GM21381 (cell line): ENCODE data around the gene LMAN1.

ENCODE experiments used
- ATAC-seq: cut with Tn5 transposase; IDR thresholded peaks from one replicate; pipeline ENCODE4 v1.9.1; 2021; ENCODE audit warnings: mild to moderate bottlenecking, moderate library complexity; ENCODE audit not compliant: unreplicated experiment

Gene LMAN1

DNA sequence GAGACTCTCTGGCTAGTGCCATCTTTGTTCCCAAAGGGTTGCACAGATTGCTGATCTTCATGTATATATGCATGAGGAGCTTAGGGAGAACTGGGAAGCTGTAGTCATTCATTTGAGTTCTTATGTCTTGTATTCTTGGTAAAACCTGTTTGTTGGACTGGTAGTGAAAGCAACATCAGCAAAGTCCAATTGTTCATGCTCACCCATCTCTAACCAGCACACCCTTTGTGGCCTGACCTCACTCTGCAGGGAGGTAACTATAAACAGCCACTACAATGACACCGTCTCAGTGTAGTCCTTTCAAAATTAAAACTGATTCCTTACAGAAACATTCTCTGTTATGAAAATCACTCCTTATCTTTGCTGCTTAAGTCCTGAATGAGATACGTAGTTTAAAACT, 13.9 kb upstream of the LMAN1 start:
- no peak for ATAC-seq

DNA sequence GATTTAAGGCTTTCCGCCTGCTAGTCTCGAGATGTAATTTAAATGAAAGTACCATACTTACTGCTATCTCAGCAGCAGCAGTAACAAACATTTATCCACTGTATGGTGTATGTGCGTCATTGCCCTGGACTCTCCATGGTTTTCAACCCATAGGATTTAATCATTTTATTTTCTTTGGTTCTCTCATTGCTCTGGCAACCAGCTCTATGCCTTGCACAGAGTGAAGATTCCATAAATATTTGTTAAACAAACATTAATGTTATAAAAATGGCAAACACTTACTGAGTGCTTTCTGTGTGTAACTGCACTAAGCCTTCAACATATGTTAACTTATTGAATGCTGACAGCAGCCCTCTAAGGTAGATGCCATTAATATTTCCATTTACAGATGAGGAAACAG, 1.3 kb upstream of the LMAN1 start:
- ATAC-seq = no peak

DNA sequence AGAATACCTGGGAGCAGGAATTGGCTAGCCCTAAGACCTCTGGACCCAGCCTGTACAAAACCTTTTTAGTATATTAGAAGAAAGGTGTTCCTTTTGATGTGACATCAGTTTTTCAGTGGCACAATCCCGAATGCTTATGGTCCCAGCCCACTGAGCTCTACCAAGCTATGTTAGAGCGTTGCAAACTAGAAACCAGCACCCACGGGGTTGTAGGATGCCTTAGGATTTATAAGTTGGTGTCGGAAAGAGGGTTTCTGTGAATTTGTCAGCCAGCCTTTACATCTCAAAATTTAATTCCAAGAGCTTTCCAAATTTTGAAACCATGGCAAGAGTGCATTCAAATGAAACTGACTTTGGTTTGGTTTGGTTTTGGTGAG, 499 bp upstream of the LMAN1 start:
- peak; percentile 8 for ATAC-seq

DNA sequence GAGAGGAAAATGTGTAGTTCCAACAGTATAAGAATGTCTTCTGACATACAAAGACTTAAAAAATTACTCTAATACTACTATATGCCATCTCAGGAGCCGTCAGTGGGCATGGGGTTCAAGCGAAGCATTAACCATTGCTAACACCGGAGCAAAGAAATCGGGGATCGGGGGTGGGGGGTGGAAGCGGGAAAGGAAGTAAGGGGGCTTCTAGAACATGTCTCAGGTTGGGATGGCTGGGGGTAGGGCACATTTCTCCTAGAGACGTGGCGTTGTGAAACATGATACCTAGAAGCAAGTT, 702 bp downstream of the LMAN1 start:
- no peak for ATAC-seq

DNA sequence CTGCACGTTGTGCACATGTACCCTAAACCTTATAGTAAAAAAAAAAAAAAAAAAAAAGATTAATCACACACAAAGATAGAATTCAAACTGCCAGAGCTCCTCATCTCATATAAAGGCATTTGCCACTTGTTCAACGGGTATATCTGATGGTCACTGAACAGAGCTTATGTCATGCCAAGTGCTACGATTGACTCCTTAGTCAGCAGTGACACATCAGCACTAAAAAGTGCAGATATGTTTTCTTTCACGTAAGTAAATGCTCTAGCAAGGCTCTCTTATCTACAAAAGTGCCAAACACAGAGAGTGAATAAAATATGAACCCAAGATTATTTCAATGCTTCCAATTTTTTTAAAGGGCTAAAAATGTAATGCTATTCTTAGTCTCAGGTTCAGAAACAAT, 1.1 kb downstream of the LMAN1 start:
- ATAC-seq = no peak

DNA sequence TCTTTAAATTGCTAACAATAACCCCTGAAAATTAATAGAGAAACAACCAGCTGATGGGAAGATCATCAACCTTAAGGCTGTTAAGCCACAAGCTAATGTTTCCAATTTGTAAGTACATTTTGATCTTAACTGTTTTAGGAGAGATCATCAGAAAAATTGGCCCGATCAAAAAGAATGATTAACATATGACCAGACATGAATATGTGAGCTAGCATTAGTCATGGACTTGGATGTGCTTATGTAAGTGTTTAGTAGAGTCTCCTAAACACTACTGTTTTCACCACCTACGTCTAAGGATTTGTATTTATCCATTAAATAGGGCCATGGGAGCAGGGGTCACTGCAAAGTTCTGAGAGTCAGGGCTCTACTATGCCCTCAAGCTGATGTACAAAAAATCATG, 4.3 kb downstream of the LMAN1 start:
- ATAC-seq = no peak

DNA sequence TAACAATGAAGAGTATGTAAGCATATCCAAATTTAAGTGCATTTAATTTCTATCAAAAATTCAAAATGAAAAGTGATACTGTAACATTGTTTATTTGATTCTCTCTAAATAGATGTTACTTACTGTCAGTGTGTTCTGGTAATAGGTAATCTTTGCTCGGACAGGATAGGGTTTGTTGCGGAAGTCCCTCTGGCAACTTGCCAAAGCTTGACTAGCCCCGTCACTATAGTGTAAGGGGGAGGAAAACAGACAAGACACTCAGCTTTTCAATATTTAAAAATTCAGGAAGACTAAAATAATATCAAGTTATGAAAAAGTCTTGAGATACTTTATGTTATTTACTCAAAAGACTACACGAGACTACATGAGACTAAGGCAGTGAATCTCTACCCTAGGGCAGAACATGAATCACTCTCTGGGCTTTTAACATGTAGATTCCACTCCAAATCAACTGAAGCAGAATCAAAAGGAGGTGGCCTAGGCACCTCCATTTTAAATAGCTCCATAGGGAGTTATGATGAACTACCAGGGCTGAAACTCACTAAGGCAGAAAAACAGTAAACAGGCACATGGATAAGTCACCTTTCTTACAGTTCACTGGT, 5.9 kb downstream of the LMAN1 start:
- ATAC-seq = no peak

DNA sequence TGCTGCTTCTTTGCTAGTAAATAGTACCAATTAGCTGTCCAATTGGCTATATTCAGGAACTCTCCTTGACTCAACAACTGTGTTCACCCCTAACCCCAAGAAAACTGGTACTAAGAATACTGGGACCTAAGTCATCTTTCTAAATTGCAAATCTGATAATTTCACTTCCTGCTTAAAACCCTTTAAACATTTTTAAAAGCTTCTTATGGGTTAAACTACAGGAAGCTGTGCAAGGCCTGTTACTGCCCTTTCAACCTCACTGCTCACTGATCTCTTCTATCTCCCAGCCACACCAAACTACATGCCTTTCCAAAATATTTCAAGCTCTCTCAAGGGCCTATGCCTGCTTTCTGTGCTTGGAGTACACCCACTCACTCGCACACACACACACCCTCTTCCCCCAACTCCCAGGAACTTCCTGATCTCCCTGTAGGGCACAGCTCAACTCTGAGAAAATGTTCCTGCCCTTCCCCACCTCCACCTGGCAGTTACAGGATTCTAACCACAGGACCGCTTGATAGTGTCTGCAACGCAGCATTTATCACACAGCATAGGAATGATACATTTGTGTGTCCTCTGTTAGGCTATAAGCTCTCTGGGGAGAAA, 6.7 kb downstream of the LMAN1 start:
- no peak for ATAC-seq

DNA sequence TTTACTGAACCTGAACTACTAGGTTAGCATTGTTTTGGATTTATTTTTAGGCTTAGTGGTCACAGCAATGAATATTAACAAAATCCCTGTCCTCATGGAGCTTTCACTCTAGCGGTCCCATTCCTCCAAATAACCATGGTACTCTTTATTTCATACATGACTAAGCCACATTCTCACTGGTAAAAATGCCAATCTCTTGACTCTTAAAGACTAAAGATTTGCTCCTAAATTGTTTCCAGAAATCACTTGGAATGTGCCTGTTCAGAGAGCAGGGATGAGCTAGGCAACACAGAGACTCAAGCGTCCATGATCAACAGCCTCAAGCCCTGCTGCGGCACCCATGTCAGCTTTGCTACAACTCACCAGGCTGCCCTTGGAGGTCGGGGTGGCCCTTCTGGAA, 13.5 kb downstream of the LMAN1 start:
- no peak for ATAC-seq

DNA sequence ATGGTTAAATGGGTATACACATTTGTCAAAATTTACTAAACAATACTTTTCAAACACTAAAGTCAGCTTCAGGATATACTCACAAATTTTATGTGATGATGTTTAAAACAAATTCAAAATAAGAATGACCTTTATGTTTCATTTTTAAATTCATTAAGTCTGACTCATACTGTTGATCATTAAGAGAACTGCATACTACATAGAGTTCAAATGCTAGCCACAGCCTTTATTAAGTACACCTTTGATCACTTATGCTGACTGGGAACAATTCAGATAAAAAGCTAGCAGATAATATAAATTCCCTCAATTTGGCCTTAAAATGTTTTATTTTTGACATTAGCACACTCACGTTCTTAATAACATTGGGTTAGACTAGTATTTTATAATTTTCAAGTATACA, 14.1 kb downstream of the LMAN1 start:
- no peak for ATAC-seq

DNA sequence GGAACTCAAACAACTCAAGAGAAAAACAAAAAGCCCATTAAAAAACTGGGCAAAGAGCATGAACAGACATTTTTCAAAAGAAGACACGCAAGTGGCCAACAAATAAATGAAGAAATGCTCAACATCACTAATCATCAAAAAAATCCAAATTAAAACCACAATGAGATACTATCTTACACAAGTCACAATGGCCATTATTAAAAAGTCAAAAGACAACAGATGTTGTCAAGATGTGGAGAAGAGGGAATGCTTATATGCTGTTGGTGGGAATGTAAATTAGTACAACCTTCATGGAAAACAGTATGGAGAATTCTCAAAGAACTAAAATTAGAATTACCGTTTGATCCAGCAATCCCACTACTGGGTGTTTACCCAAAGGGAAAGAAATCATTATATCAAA, 15.1 kb downstream of the LMAN1 start:
- ATAC-seq = no peak

DNA sequence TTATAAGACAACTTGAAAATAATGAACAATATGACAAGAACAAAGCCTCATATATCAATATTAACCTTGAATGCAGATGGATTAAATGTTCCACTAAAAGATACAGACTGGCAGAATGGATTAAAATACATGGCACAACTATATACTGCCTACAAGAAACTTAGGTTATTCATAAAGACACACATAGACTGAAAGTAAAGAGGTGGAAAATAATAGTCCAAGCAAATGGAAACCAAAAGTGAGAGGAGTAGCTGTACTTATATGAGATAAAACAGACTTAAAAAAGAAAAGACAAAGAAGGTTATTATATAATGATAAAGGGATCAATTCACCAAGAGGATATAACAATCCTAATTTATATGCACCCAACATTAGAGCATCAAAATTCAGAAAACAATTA, 18.2 kb downstream of the LMAN1 start:
- no peak for ATAC-seq

DNA sequence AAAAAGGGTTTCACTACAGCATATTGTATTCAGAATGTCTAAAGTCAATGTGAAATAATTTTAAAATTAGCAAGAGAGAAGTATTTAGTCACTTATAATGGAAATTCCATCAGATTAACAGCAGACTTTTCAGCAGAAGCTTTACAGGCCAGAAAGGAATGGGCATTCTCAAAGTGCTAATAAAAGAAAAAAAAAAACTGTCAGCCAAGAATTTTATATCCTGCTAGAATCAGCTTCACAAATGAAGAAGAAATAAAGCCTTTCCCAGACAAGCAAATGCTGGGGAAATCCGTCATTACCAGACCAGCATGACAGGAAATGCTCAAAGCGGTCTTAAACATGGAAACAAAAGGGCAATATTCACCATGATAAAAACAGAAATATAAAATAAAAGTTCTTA, 18.8 kb downstream of the LMAN1 start:
- ATAC-seq = no peak

DNA sequence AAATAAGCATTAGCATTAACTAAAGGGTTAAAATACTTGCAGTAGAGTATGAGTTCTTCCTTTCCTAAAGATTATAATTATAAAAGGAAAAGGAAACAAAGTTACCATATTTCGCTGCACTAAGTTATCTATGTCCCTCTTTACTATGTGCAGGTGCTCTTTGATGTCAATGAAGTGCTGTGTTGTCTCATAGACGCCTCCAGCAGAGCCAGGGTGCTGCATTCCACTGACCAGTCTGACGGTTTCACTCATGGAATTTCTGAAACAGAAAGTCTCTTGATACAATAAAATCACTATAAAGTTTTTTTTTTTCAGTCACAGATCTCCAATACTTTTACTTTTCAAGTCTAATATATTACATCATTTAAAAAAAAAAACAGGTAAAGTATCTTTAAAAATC, 26.1 kb downstream of the LMAN1 start:
- ATAC-seq = no peak

DNA sequence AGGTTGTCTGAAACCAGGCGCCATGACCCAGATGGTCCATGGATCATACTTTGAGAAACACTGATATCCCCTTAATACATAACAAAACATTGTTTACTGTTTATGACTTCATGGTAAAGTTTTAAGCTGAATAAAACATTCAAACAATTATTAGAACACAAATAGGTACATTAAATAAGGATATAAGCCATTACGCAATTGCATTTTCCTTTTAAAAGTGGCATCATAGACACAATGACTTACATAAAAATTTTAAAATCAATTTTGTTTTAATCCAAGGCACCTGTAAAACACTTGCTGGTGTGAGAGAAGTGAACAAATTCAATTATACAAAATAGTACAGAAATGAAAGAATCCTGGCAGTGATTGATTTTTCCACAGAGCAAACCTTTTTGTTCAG, 30.4 kb downstream of the LMAN1 start:
- ATAC-seq = no peak

DNA sequence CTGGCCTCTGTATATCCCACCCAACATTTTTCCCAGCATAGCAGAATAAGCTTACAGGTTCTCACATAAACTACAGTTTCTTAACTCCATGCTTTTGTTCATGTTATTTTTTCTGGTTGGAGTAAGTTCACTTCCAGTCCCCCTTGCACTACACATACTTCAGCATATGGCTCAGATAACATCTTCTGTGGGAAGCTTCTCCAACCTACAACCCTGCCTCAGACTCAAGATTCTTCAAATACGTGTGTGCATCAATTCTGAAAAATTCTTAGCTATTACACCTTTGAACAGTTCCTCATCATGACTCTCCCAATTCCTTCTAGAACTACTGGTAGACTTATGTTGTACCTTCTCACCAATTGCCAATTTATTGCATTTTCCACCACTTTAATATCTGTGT, 33.1 kb downstream of the LMAN1 start:
- no peak for ATAC-seq

DNA sequence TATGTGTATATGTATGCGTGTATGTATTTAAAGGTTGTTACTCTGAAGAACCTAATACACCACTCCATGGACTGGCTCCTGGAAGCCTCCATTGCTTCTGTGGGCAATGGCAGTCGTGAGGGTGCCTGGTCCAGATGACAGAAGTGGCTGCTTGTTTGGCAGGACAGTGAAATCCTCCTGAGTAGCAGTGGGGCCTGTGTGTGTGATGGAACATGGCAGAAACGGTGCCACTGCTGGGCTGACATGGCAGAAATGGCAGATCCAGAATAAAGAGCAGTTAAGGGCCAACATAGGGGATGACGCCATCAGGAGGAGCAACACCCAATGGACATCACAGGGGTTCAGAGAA, 34.5 kb downstream of the LMAN1 start:
- ATAC-seq = no peak

DNA sequence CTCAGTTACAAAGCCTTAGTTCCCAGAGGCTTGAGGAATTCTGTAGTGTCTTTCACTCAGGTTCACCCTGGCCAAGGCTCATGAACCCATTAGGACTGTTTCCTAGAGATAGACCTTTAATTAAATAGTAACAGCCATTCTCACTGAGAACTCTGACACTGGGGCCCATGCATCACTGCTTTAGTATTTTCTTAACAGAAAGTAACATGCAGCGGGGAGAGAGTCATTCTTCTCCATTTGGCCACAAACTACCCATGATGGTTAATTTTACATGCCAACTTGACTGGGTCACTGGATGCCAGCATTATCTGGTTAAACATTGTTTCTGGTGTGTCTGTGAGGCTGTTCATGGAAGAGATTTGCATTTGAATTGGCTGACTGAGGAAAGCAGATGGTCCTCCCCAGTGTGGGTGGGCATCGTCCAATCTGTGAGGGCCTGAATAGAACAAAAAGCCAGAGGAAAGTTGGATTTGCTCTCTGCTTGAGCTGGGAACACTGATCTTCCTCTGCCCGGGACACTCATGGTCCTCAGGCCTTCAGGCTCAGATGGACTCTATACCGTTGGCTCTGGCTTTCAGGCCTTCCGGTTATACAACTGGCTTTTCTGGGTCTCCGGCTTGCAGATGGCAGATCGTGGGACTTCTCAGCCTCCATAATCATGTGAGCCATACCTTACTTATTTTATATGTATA, 35.0 kb downstream of the LMAN1 start:
- no peak for ATAC-seq

DNA sequence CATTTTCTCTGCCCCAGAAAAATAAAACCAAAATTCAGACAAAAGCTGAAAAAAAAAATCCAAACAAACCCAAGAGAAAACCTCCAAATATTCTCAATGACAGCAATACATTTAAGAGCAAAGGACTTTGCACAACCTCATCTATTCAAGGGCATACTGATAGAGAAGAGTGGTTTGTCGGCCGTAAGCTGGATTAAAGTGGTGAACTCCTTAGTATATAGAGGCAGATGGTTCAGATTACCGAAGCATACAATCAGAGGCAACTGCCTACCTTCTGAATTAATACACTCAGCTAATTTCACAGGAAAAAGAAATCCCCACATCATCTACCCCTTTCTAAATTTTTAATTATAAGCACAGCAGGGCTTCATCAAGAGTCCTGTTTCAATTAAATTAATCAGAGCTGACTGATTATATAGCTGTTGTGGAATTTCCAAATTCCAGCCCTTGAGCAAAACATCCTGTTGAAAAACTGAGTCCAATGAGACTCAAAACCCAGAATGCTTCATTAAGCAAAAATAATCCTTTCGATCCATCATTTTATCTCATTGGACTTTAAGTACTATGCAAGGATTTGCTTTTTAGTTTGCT, 40.5 kb downstream of the LMAN1 start, which contains the start of gene CPLX4:
CPLX4 (minus strand) TSS at position 190 of the 591 bp plus-strand sequence; CDS start at position 3, 187 bp downstream.
- no peak for ATAC-seq

DNA sequence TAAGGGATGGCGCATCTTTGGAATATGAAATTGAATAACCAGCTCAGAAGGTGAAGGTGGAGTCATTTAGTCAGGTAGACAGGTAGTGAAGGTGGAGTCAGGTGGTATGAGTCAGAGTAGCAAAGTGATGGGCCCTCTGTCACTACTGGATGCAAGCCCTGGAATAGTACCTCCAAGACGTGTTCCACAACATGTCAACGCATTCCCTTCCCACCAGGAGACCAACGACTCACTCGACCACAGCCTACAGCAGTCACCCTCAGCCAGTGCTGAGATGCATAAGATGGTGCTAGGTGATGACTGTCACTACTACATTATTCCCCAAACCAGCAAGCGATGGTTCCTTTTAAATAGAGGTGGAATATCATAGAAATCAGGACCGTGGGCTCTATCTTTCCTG, 47.4 kb downstream of the LMAN1 start:
- no peak for ATAC-seq

DNA sequence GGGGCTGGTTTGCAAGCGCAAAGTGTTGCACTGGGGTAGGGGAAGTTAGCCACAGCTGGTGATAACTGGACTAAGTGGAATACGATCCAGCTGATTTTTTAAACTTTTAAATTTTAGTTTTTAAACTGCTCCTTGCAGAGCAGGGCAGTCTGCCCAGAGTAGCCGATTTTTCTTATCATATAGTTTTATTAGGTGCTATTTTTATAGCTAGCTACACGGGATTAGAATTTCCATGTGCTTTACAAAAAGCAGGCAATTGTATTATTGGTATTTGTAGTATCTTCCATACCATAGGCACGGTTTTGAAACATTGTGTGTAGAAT, 50.2 kb downstream of the LMAN1 start:
- no peak for ATAC-seq

DNA sequence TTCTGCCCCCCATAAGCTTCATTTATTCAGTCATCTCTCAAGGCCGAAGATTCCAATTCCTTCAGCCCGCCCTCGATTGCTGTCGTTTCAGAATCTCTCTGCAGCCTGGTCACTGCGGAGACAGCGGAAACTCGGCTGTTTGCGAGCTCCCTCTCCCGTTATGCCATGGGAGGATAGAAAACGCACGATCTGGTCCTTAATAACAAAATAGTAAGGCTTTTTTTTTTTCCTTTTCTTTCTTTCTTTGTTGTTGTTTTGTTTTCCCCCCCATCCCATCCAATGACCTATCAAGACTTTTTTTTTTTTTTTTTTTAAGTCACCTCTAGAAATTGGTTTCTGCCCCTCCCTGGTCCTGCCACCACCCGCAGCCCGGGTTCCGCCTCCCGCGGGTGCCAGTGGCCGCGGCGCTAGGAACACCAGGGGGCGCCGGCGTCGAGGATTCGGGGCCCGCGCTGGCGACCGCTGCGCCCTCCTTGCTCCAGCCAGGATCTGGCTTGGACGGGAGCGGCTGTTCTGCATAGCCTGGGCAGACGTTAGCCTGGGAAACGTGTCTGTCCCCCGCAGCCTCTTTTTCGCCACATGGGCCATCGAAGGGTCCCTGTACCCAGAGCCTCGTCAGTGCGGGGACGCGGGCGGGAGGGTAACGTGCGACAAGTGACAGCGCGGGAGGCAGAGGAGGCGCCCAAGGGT, 50.7 kb downstream of the LMAN1 start:
- peak; percentile 80 for ATAC-seq
